ENCODE results near the gene ANTXRL.
A peak's percentile ranks its signal among the peaks of the same experiment; 100 is the strongest.
"Not testable (repeated sequence)": the region's sequence is repeated elsewhere in the genome, so short reads cannot be mapped to it uniquely, and the experiment has no call there.

Gene ANTXRL

GRCh38 chr10:46273506-46274477 is 13.0 kb upstream of the ANTXRL start:
- DNase-seq (ENCODE audit: low read depth) = no peak

GRCh38 chr10:46277840-46278239 is 9.0 kb upstream of the ANTXRL start:
- no peak for DNase-seq (ENCODE audit: low read depth)

GRCh38 chr10:46282421-46282831 is 4.4 kb upstream of the ANTXRL start:
- DNase-seq (ENCODE audit: low read depth) = not testable (repeated sequence)

GRCh38 chr10:46282842-46283574 is 3.8 kb upstream of the ANTXRL start:
- peak; percentile 59 for DNase-seq (ENCODE audit: low read depth)

- DNase-seq (ENCODE audit: low read depth) = no peak
These were observed 3.1 kb upstream of the ANTXRL start for GRCh38 chr10:46283580-46284285.

- DNase-seq (ENCODE audit: low read depth) = peak; percentile 82
These were observed 2.2 kb upstream of the ANTXRL start for GRCh38 chr10:46284286-46285229.

- no peak for DNase-seq (ENCODE audit: low read depth)
These were observed 1.5 kb upstream of the ANTXRL start for GRCh38 chr10:46285300-46285699.

- no peak for DNase-seq (ENCODE audit: low read depth)
These were observed 704 bp upstream of the ANTXRL start for GRCh38 chr10:46285966-46286620.

- DNase-seq (ENCODE audit: low read depth) = no peak
These were observed 1.2 kb downstream of the ANTXRL start for GRCh38 chr10:46287846-46288477.

GRCh38 chr10:46288601-46289206 is 1.9 kb downstream of the ANTXRL start:
- DNase-seq (ENCODE audit: low read depth) = no peak

GRCh38 chr10:46289209-46289810 is 2.5 kb downstream of the ANTXRL start:
- DNase-seq (ENCODE audit: low read depth) = no peak

- DNase-seq (ENCODE audit: low read depth) = no peak
These were observed 3.5 kb downstream of the ANTXRL start for GRCh38 chr10:46290101-46290886.

GRCh38 chr10:46291817-46292572 is 5.2 kb downstream of the ANTXRL start:
- no peak for DNase-seq (ENCODE audit: low read depth)

GRCh38 chr10:46292573-46293023 is 5.8 kb downstream of the ANTXRL start:
- DNase-seq (ENCODE audit: low read depth) = no peak

- no peak for DNase-seq (ENCODE audit: low read depth)
These were observed 6.4 kb downstream of the ANTXRL start for GRCh38 chr10:46293228-46293627.

GRCh38 chr10:46293832-46294640 is 7.2 kb downstream of the ANTXRL start:
- no peak for DNase-seq (ENCODE audit: low read depth)

Data from activated T-cell treated with anti-CD3 and anti-CD28 coated beads for 48 hours (primary cell).